GM11168 (cell line): ENCODE data around the gene LTBP1.
"Not testable (repeated sequence)": the region's sequence is repeated elsewhere in the genome, so short reads cannot be mapped to it uniquely, and the experiment has no call there.

ENCODE experiments used
- in situ Hi-C: fragments of 300-500 bp; cut with MboI; formaldehyde crosslinking; loops from one replicate; pipeline ENCODE4 v1.12.0; 2022; ENCODE audit warnings: low sequenced_read_pairs; ENCODE audit not compliant: unreplicated experiment

Gene LTBP1

GRCh38 chr2:33235559-33235958 is 288.8 kb downstream of the LTBP1 start:
- in situ Hi-C loops = not testable (repeated sequence)

GRCh38 chr2:33236482-33237385 is 290.0 kb downstream of the LTBP1 start:
- in situ Hi-C loops = no loop called here

- in situ Hi-C loops = no loop called here
These were observed 291.4 kb downstream of the LTBP1 start for GRCh38 chr2:33238111-33238510.

- in situ Hi-C loops = no loop called here
These were observed 293.4 kb downstream of the LTBP1 start for GRCh38 chr2:33240178-33240577.

- in situ Hi-C loops = no loop called here
These were observed 294.3 kb downstream of the LTBP1 start for GRCh38 chr2:33241072-33241471.

GRCh38 chr2:33241581-33241980 is 294.8 kb downstream of the LTBP1 start:
- in situ Hi-C loops = no loop called here

- in situ Hi-C loops = no loop called here
These were observed 296.1 kb downstream of the LTBP1 start for GRCh38 chr2:33242845-33243244.

GRCh38 chr2:33246432-33246831 is 299.7 kb downstream of the LTBP1 start:
- in situ Hi-C loops = no loop called here

- in situ Hi-C loops = no loop called here
These were observed 300.6 kb downstream of the LTBP1 start for GRCh38 chr2:33247365-33247764.

- in situ Hi-C loops = no loop called here
These were observed 303.8 kb downstream of the LTBP1 start for GRCh38 chr2:33250417-33251029.

- in situ Hi-C loops = no loop called here
These were observed 309.5 kb downstream of the LTBP1 start for GRCh38 chr2:33256162-33256755.

- in situ Hi-C loops = no loop called here
These were observed 311.6 kb downstream of the LTBP1 start for GRCh38 chr2:33258387-33258786.

GRCh38 chr2:33262097-33262496 is 315.3 kb downstream of the LTBP1 start:
- in situ Hi-C loops = no loop called here

- in situ Hi-C loops = no loop called here
These were observed 318.0 kb downstream of the LTBP1 start for GRCh38 chr2:33264766-33265165.

- in situ Hi-C loops = no loop called here
These were observed 319.0 kb downstream of the LTBP1 start for GRCh38 chr2:33265584-33266338.

- in situ Hi-C loops = no loop called here
These were observed 319.7 kb downstream of the LTBP1 start for GRCh38 chr2:33266467-33266866.

GRCh38 chr2:33267043-33267442 is 320.3 kb downstream of the LTBP1 start:
- in situ Hi-C loops = no loop called here

- in situ Hi-C loops = no loop called here
These were observed 321.0 kb downstream of the LTBP1 start for GRCh38 chr2:33267756-33268155.

GRCh38 chr2:33268246-33268831 is 321.6 kb downstream of the LTBP1 start:
- in situ Hi-C loops = no loop called here

- in situ Hi-C loops = no loop called here
These were observed 325.2 kb downstream of the LTBP1 start for GRCh38 chr2:33272001-33272400.
